Neutrophil (primary cell): Measurements from ENCODE around the gene NMT1.

Source experiments
- H3K27ac ChIP-seq: fragments of 200-600 bp; sonication (generic); 2 replicates; pipeline ENCODE4 v1.5.1; 2016; ENCODE audit warnings: mild to moderate bottlenecking, moderate library complexity
- H3K27me3 ChIP-seq: fragments of 200-600 bp; sonication (generic); 2 replicates; pipeline ENCODE4 v1.6.0; 2016; ENCODE audit warnings: mild to moderate bottlenecking
- H3K36me3 ChIP-seq: fragments of 200-600 bp; sonication (generic); 2 replicates; pipeline ENCODE4 v1.5.1; 2017
- H3K4me1 ChIP-seq, 2 experiments: fragments of 200-600 bp in 1 of 2; sonication (generic) in 1 of 2; 1 replicate in 1 of 2; 2 replicates in 1 of 2; pipeline versions ENCODE4 v1.5.1 to v1.6.1; 2013 to 2016; ENCODE audit warnings: low read depth in 1 of 2, low read length in 1 of 2, mild to moderate bottlenecking in 1 of 2, moderate library complexity in 1 of 2; ENCODE audit not compliant: control insufficient read depth in 1 of 2, insufficient read depth in 1 of 2
- H3K4me3 ChIP-seq, 2 experiments: fragments of 200-600 bp in 1 of 2; sonication (generic) in 1 of 2; 1 replicate in 1 of 2; 2 replicates in 1 of 2; pipeline ENCODE4 v1.5.1; 2013 to 2016; ENCODE audit warnings: low read depth in 1 of 2, low read length in 1 of 2, mild to moderate bottlenecking in 1 of 2, moderate library complexity in 1 of 2
- H3K9me3 ChIP-seq: fragments of 200-600 bp; sonication (generic); 2 replicates; pipeline ENCODE4 v1.5.1; 2016
- TF ChIP-seq, protein P1 (sequence below): fragments of 200-600 bp; sonication (generic); IDR thresholded peaks from 2 replicates; pipeline ENCODE4 v1.5.1; 2016; ENCODE audit warnings: antibody characterized with exemption

Gene NMT1

DNA sequence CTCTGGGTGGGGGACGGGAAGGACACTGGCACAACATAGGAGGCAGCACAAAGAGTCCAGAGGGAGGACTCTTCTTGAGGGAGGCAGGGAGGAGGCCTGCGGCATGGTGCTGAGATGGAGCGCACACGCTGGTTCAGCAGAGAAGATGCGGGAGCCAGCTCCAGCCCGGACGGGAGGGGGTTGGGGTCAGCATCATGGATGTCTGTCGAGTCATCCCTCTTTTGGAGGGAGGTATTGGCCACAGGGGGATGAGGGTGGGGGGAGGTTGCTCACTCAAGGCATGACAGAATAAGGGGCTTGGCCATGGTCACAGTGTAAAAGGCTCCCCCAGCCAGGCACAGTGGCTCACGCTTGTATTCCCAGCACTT lies 29.0 kb upstream of the NMT1 start:
- Histone ChIP-seq H3K4me1 (no peaks in the 10 kb centered on the region), H3K4me3 (no peak overlapping the region), H3K36me3 (peaks cover 61% of the 10 kb centered on the region), H3K27me3 (no peaks in the 10 kb centered on the region), H3K27ac (no peak overlapping the region), H3K9me3 (no peaks in the 10 kb centered on the region)
- TF ChIP-seq, protein P1, sequence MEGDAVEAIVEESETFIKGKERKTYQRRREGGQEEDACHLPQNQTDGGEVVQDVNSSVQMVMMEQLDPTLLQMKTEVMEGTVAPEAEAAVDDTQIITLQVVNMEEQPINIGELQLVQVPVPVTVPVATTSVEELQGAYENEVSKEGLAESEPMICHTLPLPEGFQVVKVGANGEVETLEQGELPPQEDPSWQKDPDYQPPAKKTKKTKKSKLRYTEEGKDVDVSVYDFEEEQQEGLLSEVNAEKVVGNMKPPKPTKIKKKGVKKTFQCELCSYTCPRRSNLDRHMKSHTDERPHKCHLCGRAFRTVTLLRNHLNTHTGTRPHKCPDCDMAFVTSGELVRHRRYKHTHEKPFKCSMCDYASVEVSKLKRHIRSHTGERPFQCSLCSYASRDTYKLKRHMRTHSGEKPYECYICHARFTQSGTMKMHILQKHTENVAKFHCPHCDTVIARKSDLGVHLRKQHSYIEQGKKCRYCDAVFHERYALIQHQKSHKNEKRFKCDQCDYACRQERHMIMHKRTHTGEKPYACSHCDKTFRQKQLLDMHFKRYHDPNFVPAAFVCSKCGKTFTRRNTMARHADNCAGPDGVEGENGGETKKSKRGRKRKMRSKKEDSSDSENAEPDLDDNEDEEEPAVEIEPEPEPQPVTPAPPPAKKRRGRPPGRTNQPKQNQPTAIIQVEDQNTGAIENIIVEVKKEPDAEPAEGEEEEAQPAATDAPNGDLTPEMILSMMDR: no peak

DNA sequence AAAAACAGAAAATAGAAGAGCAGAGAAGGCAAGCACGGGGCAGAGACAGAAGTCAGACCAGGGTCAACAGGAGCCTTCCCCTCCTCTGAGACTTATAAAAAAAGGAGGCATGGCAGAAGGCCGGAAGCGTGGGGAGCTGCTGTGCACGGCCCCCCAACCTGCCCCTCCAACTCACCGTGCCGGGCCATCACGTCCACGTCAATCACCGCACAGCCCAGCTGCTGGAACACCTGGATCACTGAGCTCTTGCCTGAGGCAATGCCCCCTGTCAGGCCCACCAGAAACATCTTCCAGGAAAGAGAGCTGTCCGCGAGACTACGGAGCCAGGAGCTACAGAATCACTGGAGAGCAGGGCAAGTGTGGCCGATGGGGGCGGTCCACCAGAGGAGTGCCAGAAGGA lies 26.5 kb upstream of the NMT1 start:
- TF ChIP-seq, protein P1: no peak
- Histone ChIP-seq H3K36me3 (peaks cover 50% of the 10 kb centered on the region), H3K27ac (no peak overlapping the region), H3K4me3 (no peak overlapping the region), H3K4me1 (no peaks in the 10 kb centered on the region), H3K9me3 (no peaks in the 10 kb centered on the region), H3K27me3 (no peaks in the 10 kb centered on the region)

DNA sequence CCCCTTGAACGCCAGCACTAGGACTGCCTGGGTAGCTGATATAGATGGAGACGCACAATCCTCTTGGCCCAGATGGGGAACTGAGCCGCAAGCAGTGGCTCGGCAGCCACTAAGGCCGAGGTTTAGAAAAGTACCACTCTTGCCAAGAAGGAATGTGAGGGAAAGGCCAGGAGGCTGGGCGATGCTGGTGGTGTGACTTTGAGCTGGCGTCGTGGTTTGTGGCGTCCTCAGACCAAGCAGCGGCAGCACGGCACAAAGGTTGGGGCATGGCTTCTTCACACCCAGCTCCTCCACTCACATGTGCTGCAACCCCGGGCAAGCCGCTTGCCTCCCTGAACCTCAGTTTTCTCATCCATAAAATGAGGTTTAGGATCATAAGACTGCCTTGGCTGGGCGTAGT lies 25.3 kb upstream of the NMT1 start:
- TF ChIP-seq, protein P1: no peak

DNA sequence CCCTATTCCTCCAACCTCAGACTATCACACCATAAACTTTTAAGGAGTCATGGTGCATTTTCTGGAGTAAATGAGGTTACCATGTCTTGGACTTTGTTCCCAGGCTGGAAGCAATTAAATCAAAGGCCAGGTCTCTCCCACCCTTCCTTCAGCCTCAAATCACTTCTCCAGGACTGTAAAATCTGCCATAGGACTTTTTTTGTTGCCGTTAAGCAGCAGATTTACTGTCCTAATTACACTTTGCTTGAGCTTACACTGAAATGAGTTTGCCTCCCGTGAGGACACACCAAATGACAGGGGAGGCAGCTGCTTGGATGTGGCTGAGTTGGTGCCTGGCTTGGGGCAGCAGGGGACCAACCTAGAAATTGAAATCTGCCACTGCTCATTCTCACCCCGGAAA lies 24.4 kb upstream of the NMT1 start:
- no peaks in the 10 kb centered on the region for H3K4me1 ChIP-seq
- H3K9me3 ChIP-seq: no peaks in the 10 kb centered on the region
- peaks cover 30% of the 10 kb centered on the region for H3K36me3 ChIP-seq
- H3K4me3 ChIP-seq: no peak overlapping the region
- no peak overlapping the region for H3K27ac ChIP-seq
- TF ChIP-seq, protein P1: no peak
- no peaks in the 10 kb centered on the region for H3K27me3 ChIP-seq

More for the DNA sequence above, 25.3 kb upstream of the NMT1 start:
- Histone ChIP-seq H3K9me3 (no peaks in the 10 kb centered on the region), H3K36me3 (peaks cover 39% of the 10 kb centered on the region), H3K4me1 (no peaks in the 10 kb centered on the region), H3K4me3 (no peak overlapping the region), H3K27ac (no peak overlapping the region), H3K27me3 (no peaks in the 10 kb centered on the region)

DNA sequence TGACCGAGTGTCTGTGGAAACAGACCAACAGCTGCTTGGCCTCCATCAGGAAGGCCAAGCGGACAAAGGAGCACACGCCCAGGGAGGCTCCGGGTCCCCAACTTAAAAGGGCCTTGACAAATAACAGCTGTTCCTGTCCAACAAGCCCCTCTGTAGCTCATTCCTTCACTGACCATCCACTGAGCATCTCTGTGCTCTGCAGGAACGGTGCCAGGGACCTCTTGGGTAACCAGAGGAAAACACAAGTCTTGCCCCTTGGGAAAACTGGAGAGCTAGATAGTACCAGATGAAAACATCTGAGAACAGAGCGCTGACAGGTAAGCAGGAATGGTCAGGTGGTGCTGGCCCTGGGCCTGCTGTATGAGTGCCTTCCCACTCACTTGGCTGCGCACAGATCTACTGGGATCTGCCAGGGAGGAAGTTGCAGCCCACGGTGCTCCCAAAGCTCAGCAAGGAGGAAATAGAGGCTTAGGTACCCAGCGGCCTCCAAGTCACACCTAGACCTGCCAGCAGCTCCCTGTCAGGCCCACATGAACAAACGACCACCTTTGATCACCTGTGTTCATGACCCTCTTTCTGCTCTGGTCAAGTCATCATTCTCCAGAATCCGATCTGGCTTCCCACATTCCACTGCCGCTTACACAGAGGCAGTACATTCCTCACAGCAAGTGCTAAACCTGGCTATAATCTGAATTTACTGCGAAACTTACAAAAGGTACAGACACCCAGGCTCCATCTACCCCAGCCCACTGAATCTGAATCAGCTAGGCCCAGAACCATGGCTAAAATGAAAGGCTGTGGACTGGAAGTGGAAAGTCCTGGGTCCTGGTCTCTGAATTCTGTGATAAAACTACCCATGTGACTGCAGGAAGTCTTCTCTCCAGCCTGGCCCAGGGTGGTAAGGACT lies 22.1 kb upstream of the NMT1 start:
- no peak overlapping the region for H3K4me3 ChIP-seq
- no peak overlapping the region for H3K27ac ChIP-seq
- H3K27me3 ChIP-seq: no peaks in the 10 kb centered on the region
- H3K9me3 ChIP-seq: no peaks in the 10 kb centered on the region
- H3K4me1 ChIP-seq: no peaks in the 10 kb centered on the region
- H3K36me3 ChIP-seq: peaks cover 8% of the 10 kb centered on the region
- TF ChIP-seq, protein P1: no peak
